ENCODE data around the gene BCAS1. TPM values are rescaled to one million over a fixed set of nuclear protein-coding genes. Genes with fewer than 3 reads are reported as not detected.

Gene BCAS1
- total RNA-seq, 1 donor from 2014 or later, result 2.8 TPM

GRCh38 chr20:53984356-53985149, 85.8 kb downstream of the BCAS1 start:
- Histone ChIP-seq H3K4me3 (no peak overlapping the region), H3K27me3 (ENCODE audit: low read depth) (no peaks in the 10 kb centered on the region), H3K27ac (no peak overlapping the region), H3K9me3 (no peaks in the 10 kb centered on the region), H3K4me1 (no peaks in the 10 kb centered on the region), H3K36me3 (no peaks in the 10 kb centered on the region)
- DNase-seq (no peak), ATAC-seq (peak; percentile 18 to 25)
- intact Hi-C loops (cut with DNase I), result no loop called here
- TF ChIP-seq, protein P1, sequence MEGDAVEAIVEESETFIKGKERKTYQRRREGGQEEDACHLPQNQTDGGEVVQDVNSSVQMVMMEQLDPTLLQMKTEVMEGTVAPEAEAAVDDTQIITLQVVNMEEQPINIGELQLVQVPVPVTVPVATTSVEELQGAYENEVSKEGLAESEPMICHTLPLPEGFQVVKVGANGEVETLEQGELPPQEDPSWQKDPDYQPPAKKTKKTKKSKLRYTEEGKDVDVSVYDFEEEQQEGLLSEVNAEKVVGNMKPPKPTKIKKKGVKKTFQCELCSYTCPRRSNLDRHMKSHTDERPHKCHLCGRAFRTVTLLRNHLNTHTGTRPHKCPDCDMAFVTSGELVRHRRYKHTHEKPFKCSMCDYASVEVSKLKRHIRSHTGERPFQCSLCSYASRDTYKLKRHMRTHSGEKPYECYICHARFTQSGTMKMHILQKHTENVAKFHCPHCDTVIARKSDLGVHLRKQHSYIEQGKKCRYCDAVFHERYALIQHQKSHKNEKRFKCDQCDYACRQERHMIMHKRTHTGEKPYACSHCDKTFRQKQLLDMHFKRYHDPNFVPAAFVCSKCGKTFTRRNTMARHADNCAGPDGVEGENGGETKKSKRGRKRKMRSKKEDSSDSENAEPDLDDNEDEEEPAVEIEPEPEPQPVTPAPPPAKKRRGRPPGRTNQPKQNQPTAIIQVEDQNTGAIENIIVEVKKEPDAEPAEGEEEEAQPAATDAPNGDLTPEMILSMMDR (IDR thresholded peaks at IDR 0.05), result no peak

GRCh38 chr20:53983401-53983800, 87.0 kb downstream of the BCAS1 start:
- intact Hi-C loops (cut with DNase I), result no loop called here
- H3K4me1 ChIP-seq, result no peaks in the 10 kb centered on the region
- H3K4me3 ChIP-seq, result no peak overlapping the region
- DNase-seq (no peak), ATAC-seq (no peak)
- no peak overlapping the region for H3K27ac ChIP-seq
- no peaks in the 10 kb centered on the region for H3K27me3 ChIP-seq (ENCODE audit: low read depth)
- H3K9me3 ChIP-seq, result no peaks in the 10 kb centered on the region
- TF ChIP-seq, protein P1 (IDR thresholded peaks at IDR 0.05), result no peak
- no peaks in the 10 kb centered on the region for H3K36me3 ChIP-seq

DNA sequence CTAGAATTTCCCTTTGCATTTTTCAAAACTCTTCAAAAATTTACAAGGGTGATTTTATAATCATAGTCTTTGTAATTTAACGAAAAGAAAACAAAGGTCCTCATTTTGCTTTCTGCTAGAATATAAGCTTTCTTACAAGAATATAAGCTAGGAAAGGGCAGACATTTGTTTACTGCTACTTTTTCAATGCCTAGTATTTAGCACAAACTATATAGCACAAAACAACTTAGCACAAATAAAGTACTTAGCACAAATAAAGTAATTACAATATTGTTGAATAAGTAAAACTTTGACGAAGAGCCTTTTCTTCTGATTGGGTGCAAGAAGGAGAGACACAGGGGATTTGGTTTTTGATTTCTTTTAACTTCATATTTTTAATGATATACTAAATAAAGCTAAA, 87.8 kb downstream of the BCAS1 start:
- no peaks in the 10 kb centered on the region for H3K4me1 ChIP-seq
- TF ChIP-seq, protein P1 (IDR thresholded peaks at IDR 0.05), result no peak
- no peak overlapping the region for H3K27ac ChIP-seq
- ATAC-seq, result no peak
- intact Hi-C loops (cut with DNase I), result no loop called here
- H3K36me3 ChIP-seq, result no peaks in the 10 kb centered on the region
- H3K4me3 ChIP-seq, result no peak overlapping the region
- H3K9me3 ChIP-seq, result no peaks in the 10 kb centered on the region
- no peak for DNase-seq
- no peaks in the 10 kb centered on the region for H3K27me3 ChIP-seq (ENCODE audit: low read depth)

DNA sequence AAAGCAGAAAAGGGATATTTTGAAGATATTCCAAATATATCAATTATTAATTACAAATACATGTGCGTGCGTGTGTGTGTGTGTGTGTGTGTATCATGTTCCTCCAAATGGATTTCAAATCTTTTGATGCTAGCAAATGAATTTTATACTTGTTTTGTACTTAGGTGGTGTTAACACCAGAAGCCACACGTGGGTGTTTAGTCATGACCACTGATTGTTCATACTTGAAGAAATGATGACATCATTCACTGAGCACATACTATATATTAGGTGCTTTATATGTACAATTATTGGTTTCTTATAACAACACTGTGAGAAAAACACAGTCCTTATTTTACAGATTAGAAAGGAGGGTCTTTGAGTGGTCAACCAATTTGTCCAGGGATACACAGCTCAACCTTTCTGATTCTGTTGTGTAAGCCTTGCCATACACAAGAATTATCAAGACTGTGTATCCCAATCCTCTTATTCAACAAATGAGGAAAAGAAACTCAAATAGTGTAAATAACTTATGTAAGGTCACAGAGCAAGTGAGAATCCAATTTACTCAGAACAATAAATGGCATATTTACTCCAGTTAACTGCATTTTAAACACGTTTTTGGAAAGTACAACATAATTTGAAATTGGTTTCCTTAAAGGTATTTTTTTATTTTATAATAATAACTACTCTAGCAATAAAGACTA, 88.5 kb downstream of the BCAS1 start:
- no peaks in the 10 kb centered on the region for H3K36me3 ChIP-seq
- intact Hi-C loops (cut with DNase I), result no loop called here
- H3K9me3 ChIP-seq, result no peaks in the 10 kb centered on the region
- H3K4me3 ChIP-seq, result no peak overlapping the region
- H3K27me3 ChIP-seq (ENCODE audit: low read depth), result no peaks in the 10 kb centered on the region
- ATAC-seq (no peak), DNase-seq (no peak)
- no peak overlapping the region for H3K27ac ChIP-seq
- TF ChIP-seq, protein P1 (IDR thresholded peaks at IDR 0.05), result no peak
- H3K4me1 ChIP-seq, result no peaks in the 10 kb centered on the region

DNA sequence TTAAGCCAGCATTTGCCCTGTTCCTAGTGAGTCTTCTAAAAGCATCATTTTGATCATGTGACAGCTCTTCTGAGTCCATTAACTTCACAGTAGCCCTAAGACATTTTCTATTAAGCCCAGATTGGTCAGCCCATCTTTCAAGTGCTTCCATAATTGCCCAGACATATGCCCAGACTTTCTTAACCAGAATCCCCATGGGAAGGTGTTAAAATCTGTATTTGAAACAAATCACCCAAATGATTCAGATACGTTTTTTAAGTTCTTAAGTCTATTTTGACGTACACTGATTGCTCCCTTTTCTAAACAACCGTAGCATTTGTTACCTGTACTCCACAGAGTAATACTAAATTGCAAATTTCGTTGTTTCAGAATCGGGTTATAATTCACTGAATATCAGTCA, 89.3 kb downstream of the BCAS1 start:
- H3K36me3 ChIP-seq, result no peaks in the 10 kb centered on the region
- DNase-seq (no peak), ATAC-seq (no peak)
- TF ChIP-seq, protein P1 (IDR thresholded peaks at IDR 0.05), result no peak
- H3K27me3 ChIP-seq (ENCODE audit: low read depth), result no peaks in the 10 kb centered on the region
- intact Hi-C loops (cut with DNase I), result no loop called here
- no peaks in the 10 kb centered on the region for H3K9me3 ChIP-seq
- no peak overlapping the region for H3K27ac ChIP-seq
- no peak overlapping the region for H3K4me3 ChIP-seq
- no peaks in the 10 kb centered on the region for H3K4me1 ChIP-seq
